Iris pigment epithelial cell (primary cell): ENCODE data around the gene FAT1.
"Not testable (repeated sequence)": the region's sequence is repeated elsewhere in the genome, so short reads cannot be mapped to it uniquely, and the experiment has no call there.

Experiments
- DNase-seq: peaks from one replicate; pipeline ENCODE4 v3.0.0-alpha.2; 2011; ENCODE audit warnings: low read depth

The FAT1 gene

DNA sequence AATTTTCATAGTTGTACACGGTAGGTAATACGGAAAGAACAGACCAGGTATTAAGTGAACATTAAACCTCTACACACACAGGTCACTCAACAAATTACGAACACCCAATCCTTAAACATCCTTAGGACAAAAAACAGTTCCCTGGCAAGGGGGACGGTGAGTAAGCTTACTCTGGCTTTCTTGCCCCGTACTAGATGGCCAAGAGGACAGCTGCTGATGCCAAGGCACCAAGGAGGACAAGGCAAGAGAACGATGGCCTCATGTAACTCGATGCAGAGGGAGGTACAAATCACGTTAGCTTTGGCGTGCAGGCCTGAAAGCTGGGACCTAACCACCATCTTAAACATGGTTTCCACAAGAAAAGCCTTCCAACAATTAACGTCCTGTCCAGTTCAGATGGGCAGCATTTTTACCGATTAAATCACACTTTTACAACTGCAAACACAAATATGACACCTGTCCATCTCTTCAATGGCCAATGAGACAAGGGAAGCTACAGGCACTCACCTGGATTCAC, 23.7 kb downstream of the FAT1 start:
- DNase-seq: no peak

DNA sequence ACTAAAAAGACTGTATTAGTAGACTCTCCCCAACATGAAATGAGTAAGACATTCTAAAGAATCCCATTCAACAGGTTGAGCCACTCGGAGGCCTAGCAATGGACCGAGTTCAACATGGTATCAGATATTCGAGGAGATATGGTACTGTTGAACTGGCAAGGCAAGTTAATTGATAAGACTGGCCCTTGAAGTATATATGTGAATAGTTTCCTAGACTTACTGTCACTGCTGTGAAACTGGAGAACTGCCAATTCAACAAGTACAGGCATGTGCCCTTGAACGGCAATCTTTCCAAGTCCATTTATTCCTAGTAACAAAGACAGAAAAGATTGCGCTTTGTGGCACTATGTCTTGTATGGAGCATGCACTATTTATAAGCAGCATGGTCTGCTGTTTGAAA, 24.4 kb downstream of the FAT1 start:
- peak; percentile 55 for DNase-seq

DNA sequence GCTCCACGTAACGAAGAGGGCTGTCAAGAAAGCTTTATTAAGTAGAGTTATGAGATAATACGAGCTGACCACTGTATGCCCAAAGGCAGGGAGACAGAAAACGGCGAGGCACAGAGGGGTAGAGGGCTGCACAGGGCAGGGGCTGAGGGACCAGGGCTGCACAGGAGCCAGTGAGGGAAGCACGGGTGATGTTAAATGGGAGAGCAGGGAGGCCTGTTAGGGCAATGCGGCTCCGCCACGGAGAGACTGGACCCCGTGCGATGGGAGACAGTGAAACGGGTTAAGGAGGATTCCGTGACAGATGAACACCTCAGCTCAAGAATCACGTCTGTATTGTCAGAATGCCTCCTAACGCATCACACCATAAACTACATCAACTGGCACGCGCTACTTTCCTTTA, 25.1 kb downstream of the FAT1 start:
- DNase-seq: no peak

GRCh38 chr4:186698028-186698427, 25.6 kb downstream of the FAT1 start:
- DNase-seq: no peak

DNA sequence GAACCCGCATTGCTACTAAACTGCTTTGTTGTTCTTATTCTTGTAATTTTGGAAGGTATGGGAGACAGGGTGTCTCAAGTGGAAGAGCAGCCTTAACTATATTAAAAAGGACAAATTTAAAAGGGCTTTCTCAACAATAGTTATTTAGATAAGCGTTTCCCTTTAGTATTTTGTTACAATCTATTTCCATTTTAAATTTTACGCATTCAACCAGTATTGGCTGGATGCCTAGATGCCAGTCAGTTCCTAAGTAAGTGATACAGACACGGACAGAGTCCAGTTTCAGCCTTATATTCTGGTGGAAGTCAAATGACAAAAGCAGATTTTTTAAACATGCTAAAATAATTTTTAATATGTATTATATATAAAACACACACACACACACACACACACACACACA, 28.3 kb downstream of the FAT1 start:
- DNase-seq: no peak

- DNase-seq: no peak
Observed at GRCh38 chr4:186693894-186694293, 29.8 kb downstream of the FAT1 start.

DNA sequence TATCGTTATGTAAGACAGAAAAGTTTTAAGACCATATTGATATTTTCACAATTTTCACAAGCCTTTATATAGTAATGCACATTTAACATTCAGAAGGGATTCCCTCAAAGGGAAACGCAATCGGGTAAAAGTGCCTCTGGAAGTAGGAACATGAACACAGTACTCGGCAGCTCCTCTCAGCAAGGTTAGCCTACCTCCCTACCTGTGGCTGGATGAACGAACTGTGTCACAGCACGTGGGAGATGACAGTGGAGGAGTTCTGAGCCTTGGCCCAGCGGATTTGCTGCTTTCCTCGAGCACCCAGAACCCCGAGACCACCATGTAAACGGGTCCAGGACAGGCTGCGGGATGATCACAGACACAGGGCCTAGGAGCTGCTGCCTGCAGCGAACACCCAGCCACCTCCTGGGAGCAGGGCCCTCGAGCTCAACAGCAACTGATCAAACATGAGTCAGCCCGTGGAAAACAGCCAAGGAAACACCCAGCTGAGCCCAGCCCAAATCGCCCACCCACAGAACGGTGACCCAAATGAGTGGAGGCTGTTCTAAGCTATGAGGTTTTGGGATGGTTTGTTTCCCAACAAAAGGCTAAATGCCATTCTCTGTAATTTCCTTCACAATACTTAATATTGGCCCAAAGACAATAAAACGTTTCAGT, 30.4 kb downstream of the FAT1 start:
- DNase-seq: peak; percentile 83

- DNase-seq: no peak
Observed at GRCh38 chr4:186691396-186691795, 32.3 kb downstream of the FAT1 start.

DNA sequence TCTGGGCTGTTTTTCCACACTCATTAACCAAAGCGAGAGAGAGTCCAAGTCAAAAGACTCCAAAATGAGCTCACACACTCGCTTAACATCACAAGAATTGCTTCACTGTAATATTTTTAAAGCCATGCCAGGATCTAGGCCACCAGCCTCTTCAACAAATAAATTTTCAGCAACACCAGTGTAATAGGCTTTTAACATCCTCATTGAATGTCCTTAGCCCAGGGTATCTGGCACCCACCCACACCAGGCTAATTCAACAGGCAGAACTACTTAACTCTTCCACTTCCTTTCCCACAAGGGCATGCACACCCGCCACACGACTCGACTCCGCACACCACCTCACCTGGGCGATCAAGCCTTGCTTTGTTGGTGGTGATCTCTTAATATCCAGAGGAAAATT, 34.2 kb downstream of the FAT1 start:
- no peak for DNase-seq

GRCh38 chr4:186688150-186688943, 35.3 kb downstream of the FAT1 start:
- DNase-seq: no peak

DNA sequence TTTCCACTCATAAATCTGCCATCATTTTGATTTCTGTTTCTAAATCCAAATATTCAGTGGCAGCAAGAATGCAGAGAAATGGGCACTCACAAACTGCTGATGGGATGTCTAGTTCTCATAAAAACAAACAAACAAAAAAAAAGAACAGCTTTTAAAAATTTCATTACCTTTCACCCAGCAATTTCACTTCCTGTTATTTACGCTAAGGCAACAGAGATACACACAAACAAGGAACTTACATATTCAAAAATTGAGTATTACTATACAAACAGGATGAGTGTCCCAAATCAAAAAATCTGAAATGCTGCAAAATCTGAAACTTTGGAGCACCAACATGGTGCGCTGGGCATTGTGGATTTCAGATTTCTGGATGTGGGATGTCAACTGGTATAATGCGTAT, 36.4 kb downstream of the FAT1 start:
- no peak for DNase-seq

GRCh38 chr4:186685767-186686183, 37.9 kb downstream of the FAT1 start:
- DNase-seq: peak; percentile 89

DNA sequence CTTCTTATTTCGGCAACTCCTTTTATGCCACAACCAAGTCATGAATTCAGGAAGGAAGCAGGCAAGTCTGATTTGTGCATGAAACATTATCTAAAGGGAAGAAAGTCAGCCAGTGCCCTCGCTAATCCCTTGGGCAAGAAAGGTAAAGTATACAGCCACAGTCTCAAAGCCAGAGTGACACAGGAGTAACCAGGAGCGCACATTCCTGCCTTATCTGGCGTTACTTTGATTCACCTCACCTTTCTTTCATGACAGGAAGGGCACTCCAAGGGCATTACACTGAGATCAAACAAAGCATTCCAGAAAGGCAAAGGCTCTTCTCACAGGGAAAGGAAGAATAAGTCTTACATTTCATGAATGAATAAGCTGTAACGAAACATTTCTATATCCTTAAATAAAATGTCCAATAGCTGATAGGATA, 38.8 kb downstream of the FAT1 start:
- DNase-seq: no peak

- no peak for DNase-seq
Observed at GRCh38 chr4:186684220-186684619, 39.4 kb downstream of the FAT1 start.

DNA sequence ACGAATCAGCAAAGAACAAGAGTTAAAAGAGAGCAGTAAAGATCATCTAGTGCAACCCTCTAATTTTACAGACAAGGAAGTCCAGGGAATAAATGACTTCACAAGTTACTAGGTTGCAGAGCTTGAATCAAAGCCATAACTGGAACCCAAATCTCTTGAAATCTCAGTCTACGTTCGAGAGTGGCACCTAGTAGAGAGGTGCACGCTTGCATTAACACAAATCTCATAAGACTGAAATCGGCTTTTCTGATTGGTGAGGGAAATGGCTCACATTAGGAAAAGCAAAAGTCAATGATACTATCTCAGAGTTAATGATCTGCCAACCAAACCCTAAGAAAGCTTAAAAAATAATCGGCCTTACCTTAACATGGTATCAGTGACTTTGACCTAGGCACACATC, 43.0 kb downstream of the FAT1 start:
- DNase-seq: no peak

DNA sequence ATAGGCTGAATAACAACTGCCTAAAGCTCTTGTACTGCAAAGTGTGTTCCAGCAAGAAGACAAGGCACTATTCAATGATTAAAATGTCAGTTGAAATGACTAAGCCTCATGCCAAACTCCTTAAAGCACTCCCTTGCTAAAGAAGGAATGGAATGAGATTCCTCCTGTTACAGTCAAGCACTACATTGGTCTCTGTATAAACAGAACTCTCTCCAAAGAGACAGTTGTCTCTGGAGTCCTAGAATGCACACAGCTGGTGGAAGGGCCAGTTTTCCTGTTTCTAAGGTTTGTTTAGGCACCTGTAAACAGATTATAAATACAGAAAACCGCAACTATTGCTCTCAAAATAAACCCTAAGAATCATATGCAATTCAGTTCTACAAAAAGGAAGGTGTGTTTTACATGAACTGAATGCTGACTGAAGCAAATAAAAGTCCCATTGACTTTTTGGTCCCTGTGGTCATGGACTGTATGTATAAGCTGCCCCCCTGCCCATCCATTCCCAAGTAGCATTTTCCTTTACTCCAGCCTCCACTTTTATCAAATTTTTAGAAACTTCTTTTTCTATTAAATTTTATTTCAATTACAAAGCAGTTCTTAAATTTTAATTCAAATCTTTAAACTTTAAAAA, 47.0 kb downstream of the FAT1 start:
- DNase-seq: peak; percentile 92

DNA sequence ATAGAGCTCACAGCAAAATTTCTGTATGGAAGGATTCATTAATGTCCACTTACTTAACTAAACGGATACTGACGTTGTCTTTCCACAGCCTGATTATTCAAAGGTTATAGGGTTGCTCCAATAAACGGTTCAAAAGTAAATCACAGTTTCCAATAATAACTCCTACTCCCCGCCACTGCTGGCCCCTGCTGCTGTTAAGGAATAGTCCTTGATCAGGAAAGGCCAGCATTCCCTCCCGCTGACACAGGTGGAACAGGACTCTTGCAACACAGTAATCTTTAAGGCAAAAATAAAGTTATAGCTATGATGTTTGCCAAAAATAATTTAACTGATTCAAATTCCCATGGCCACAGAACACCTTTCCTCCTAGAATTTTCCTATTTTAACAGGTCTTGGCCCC, 53.9 kb downstream of the FAT1 start:
- DNase-seq: no peak

DNA sequence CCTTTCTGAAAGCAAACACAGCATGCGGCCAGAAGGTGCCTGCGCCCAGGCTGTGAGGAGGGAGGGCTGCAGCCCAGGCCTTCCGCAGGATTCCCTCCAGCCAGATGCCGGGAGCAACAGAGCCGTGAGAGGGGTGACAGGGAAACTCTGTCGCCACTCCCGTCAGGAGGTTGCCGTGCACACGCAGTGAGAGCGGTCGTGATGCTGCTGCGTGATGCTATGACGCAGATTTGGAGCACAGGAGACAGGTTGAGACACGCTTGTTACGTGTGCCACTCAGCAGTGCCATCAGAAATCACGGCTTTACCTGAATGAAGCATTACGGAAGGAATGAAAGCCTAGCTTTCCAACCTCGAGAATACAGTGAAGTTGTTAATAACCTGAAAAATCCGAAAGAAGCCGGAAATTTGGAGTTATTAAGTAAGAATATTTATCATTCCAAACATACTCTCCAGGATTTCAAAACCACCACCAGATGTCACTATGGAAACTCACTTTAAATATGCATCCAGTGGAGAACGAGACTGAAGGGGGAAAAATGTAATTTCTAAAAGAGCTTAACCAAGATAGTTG, 54.4 kb downstream of the FAT1 start:
- peak; percentile 82 for DNase-seq

DNA sequence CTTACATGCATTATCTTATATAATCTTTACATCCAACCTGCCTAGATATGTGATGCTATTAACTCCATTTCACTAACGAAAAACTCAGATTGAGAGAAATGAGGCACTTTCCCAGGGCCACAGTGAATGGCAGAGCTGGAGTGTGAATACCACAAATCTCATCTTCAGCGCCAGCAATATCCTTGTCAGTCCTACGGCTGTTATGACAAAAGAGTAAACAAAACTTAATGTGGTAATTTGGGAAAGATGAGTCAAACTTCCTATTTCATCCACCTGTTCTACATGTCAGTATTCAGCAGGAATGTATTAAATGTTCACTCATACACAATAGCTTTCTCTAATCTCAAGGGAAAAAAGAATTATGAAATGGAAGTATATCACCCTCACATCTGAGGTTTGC, 56.9 kb downstream of the FAT1 start:
- peak; percentile 56 for DNase-seq

GRCh38 chr4:186666252-186666651, 57.4 kb downstream of the FAT1 start:
- DNase-seq: peak; percentile 86

DNA sequence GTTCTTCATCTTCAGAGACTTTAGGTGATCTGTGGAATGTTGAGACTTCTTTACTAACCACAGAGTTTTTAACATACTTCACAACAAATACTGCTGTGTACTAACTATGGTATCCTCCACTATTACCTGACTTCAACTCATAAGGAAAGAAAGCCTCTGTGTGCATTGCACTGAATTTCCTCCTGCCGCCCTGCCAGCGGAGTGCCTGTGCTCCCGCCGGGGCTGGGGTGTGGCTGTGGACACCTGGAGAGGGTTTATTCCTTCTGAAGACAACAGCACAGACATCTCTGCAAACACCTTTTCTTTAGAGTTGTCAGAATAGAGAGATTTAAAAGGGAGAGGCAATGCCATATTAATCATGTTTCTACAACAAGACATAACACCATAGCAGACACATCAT, 63.3 kb downstream of the FAT1 start:
- no peak for DNase-seq

DNA sequence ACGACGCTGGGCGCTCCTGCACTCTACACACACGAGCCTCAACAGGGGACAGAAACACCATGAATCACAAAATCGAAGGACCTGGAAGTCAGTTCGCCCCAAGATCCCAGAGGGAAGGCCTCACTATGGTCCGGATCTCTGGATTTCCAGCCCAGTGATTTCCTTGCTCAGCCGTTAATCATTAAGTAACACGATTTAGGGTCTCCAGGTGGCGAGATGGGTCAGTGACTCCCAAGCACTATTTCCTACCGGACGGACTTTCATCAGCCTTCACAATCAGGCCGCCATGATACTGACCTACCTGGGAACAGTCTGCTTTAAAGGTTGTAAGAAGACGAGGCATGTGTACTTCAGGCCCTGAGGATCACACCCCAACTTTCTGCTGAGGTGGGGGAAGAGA, 63.7 kb downstream of the FAT1 start:
- DNase-seq: no peak

DNA sequence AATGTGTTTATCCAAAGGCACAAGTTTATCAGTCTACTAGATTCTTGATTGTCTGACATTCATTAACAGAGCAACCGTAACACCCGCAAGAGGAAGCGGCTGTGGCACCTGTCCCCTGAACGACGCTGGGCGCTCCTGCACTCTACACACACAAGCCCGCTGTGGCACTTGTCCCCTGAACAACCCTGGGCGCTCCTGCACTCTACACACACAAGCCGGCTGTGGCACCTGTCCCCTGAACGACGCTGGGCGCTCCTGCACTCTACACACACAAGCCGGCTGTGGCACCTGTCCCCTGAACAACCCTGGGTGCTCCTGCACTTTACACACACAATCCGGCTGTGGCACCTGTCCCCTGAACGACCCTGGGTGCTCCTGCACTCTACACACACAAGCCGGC, 64.2 kb downstream of the FAT1 start:
- DNase-seq: not testable (repeated sequence)
